ENCODE data around the gene AP1G2.
"Not testable (repeated sequence)": the region's sequence is repeated elsewhere in the genome, so short reads cannot be mapped to it uniquely, and the experiment has no call there.

The AP1G2 gene

DNA sequence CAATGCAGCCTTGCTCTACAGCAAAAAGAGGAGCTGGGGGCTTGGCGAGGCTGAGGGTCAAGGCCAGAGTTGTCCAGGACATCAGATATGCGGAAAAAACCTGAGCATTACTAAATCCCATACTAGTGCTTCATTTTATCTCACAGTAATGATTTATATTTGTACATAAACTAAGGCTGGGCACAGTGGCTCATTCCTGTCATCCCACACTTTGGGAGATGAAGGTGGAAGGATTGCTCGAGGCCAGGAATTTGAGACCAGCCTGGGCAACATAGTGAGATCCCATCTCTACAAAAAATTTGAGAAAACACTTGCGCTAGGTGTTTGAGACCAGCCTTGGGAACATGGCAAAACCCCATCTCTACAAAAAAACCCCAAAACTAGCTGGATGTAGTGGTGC, 22.6 kb upstream of the AP1G2 start:
- DNase-seq = no peak

DNA sequence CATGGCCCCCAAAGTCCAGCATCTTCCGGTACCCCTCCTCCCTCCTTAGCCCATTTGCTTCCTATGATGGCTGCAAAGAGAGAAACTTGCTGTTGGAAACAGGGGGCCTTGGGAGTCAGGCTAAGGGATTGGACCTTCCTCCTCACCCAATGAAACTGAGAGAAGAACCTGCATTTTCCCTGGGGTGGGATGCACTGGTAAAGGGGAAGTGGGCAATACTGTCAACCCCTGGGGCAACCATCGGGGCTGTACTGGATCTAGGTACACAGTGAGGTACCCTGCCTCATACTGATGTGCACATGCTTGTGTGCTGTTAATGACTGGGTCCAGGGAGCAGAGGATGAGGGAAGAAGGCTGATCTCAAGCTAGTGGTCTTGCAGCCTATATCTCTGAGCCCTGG, 22.0 kb upstream of the AP1G2 start:
- no peak for DNase-seq

DNA sequence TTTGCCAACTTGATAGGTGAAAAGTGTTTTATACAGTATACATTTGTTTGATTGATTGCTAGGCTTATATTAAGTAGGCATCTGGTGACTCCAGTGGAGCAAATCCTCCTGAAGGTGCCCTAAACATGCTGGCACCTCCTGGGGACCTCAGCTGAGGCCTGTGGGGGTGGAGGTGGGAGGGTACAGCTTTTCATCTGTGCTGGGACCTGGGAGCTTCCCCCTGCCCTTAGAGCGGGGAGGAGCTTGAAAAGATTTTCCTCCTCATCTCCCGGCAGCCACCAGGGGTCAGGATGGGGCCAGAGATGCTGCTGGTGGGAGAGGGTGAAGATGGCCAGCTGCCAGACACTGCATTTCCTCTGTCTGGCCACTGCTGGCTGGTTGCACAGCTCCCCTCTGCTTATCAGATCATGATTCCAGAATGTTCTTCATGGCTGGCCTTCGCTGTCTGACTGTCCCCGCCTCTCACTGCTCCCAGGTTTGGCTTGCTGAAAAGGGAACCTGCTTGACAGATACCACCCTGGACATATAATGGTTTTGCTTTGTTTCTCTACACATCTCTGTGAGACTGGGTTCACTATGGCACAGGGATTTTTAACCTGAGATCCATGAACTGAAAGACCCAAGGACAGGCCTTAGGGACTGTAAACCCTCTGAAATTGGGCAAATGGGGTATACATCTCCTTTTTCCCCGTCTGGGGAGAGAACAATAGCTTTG, 21.4 kb upstream of the AP1G2 start:
- DNase-seq = peak; percentile 84

DNA sequence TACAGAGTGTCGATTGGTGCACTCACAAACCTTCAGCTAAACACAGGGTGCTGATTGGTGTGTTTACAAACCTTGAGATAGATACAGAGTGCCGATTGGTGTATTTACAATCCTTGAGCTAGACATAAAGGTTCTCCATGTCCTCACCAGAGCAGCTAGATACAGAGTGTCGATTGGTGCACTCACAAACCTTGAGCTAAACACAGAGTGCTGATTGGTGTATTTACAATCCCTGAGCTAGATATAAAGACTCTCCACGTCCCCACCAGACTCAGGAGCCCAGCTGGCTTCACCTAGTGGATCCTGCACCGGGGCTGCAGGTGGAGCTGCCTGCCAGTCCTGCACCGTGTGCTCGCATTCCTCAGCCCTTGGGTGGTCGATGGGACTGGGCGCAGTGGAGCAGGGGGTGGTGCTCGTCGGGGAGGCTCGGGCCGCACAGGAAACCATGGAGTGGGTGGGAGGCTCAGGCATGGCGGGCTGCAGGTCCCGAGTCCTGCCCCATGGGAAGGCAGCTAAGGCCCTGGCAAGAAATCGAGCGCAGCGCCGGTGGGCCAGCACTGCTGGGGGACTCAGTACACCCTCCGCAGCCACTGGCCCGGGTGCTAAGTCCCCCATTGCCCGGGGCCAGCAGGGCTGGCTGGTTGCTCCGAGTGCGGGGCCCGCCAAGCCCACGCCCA, 17.1 kb upstream of the AP1G2 start:
- not testable (repeated sequence) for DNase-seq

DNA sequence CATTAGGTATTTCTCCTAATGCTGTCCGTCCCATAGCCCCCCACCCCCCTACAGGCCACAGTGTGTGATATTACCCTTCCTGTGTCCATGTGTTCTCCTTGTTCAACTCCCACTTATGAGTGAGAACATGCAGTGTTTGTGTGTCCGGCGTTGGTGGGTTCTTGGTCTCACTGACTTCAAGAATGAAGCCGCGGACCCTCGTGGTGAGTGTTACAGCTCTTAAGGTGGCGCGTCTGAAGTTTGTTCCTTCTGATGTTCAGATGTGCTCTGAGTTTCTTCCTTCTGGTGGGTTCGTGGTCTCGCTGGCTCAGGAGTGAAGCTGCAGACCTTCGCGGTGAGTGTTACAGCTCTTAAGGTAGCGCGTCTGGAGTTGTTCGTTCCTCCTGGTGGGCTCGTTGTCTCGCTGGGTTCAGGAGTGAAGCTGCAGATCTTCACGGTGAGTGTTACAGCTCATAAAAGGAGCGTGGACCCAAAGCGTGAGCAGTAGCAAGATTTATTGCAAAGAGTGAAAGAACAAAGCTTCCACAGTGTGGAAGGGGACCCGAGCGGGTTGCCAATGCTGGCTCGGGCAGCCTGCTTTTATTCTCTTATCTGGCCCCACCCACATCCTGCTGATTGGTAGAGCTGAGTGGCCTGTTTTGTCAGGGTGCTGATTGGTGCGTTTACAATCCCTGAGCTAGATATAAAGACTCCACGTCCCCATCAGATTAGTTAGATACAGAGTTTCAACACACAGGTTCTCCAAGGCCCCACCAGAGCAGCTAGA, 16.4 kb upstream of the AP1G2 start:
- DNase-seq = not testable (repeated sequence)

DNA sequence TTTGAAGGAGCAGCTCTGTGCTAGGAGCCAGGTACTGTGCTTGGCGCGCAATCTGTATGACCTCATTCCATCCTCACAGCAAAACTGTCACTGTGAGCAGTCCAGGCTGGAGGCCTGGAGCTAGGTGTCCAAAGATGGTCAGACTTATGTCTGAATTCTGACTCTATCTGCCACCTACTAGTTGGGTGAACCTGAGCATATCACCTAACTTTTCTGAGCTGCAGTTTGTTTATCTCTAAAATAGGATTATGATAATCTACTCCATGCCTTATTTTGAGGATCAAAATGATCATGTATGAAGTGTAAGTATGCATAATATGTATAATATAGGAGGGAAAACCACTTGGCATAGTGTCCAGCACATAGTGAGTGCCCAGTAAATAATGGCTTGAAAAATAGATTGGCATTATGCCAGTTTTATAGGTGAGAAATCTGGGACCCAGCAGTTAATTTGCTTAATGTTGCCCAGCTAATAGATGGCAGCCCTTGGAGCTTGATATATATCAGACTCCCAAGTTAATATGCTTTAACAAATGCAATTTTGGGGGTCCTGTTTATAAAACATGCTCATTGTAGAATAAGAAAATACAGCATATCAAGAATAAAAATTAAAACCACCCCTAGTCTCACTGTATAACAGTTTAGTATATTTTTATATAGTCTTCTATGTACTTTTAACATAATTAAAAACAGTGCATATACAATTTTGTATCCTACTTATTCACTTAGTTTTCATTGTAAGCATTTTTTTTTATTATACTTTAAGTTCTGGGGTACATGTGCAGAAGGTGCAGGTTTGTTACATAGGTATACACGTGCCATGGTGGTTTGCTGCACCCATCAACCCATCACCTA, 15.5 kb upstream of the AP1G2 start:
- no peak for DNase-seq

DNA sequence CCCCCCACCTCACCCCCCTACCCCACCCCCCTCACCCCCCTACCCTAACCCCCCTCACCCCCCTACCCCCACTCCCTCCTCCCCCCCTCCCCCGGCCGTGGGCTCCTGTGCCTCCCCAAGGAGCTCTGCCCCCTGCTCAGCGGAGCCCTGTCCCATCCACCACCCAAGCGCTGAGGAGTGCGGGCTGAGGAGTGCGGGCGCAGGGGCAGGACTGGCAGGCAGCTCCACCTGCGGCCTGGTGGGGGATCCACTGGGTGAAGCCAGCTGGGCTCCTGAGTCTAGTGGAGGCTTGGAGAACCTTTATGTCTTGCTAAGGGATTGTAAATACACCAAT, 13.3 kb upstream of the AP1G2 start:
- DNase-seq = no peak

DNA sequence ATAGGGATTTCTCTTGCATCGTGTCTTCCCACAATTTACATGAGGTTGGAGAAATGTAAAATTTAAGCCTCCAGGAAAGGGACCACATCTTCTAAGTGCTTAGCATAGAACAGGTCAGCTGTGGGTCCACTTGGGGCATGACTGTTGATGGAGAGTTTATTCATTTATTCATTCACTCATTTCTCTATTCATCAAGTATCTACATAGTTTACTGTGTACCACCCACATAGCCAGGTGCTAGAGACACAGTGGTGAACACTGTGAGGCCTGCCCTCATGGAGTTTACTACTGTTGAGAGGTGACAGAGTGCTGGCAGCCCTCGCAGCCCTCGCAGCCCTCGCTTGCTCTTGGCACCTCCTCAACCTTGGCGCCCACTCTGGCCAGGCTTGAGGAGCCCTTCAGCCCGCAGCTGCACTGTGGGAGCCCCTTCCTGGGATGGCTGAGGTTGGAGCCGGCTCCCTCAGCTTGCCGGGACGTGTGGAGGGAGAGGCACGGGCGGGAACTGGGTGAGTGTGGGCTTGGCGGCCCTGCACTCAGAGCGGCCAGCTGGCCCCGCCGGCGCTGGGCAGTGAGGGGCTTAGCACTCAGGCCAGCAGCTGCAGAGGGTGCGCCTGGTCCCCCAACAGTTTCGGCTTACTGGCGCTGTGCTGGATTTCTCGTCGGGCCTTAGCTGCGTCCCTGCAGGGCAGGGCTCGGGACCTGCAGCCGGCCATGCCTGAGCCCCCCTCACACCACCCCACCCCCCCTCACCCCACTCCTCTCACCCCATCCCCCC, 12.7 kb upstream of the AP1G2 start:
- no peak for DNase-seq

DNA sequence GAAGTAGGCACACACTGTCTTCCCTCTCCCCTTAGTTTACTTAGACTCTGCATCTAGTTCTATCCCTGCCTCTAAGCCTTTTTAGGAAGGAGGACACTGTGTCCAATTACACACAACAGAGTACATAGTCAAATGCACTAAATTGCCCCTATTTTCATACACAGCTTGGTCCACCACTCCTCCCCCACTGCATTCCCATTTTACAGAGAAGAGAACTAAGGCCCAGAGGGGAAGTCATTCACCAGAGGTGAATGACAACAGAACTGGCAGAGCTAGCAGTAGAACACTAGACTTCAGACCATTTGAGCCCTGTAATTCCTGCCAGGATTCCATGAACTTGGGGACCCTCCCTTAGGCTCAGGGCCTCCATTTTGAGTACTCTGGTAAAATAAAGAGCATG, 12.1 kb upstream of the AP1G2 start:
- no peak for DNase-seq

DNA sequence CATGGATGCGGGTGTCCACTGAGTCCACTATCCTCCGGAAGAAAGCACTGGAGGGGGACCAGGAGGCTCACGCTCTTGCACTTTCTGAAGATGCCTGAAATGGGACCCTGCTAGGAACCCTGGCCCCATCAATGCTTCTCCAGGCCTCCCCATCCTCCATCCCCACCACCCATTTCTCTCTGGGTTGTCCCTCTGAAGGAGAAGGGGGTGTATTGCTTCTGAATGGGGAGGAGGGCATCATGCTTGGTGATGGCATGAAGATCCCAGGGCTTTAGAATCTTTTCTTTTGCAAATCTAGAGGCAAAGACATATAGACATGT, 11.7 kb upstream of the AP1G2 start:
- DNase-seq = no peak

DNA sequence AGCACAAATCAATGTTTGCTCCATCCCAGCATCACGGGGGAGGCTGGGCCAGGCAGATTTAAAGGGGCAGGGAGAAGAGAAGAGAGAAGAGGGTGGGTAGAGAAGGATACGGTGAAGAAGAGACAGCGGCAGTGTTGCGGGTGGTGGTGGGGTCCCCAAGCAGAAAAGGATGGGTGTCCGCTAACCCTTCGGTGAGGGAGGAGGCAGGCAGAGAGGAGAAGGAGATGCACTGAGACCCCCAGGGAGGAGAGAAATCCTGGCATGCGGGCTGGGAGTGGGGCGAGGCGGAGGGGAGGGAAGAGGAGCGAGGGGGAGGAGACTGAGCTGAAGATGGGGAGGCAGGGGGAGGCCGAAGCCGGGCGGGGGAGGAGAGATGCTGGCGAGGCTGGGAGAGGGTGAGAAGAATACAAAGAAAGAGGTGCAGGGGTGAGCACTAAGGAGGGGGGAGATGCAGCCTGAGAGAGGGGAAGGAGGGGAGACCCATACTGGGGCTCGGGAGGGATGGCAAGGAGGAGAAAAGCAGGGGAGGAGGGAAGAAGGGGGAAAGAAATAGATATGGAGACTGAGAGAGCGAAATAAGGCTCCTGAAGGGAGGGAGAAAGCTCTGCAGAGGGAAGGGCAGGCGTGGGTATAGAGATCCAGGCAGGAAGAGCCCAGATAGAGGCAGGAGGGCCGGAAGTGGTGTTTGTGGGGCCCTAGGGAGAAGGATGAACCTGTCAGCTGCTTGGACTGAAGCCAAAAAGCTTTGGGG, 11.1 kb upstream of the AP1G2 start, which contains the start of gene JPH4:
Gene JPH4, minus strand, starts transcription at position 231 of the 751 bp plus-strand sequence. CDS start 1,337 bp downstream, outside the sequence.
- DNase-seq = peak; percentile 80

DNA sequence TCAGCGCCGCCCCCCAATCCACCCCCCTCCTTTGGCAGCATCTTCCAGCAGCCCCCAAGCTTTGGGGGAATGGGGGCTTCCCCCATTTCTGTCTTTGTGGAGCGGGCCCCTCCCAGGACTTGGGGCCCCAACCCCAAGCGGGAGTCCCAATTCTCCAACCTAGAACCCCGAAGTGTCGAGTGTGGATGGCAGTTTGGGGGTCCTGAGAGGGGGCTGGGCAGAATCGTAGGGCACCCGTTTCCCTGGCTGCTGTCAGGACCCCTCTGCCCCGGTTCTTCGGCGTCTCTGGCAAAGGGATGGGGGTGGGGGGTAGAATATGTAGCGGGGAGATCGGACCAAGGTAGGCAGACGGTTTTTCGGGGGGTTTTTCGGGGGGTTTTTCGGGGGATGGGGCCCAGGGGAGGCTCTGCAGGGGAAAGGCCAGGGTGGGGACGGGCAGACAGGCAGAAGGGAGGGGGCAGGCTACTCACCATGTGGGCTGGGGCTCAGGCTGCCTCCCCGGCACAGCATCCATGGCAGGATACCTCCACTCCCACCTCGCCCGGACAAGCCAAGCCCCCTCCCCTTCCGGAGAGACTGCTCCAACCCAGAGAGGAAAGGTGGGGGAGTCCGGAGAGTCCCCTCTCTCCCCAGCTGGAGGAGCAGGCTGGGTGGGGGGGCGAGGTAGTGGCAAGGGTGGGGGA, 10.3 kb upstream of the AP1G2 start:
- DNase-seq = peak; percentile 21

DNA sequence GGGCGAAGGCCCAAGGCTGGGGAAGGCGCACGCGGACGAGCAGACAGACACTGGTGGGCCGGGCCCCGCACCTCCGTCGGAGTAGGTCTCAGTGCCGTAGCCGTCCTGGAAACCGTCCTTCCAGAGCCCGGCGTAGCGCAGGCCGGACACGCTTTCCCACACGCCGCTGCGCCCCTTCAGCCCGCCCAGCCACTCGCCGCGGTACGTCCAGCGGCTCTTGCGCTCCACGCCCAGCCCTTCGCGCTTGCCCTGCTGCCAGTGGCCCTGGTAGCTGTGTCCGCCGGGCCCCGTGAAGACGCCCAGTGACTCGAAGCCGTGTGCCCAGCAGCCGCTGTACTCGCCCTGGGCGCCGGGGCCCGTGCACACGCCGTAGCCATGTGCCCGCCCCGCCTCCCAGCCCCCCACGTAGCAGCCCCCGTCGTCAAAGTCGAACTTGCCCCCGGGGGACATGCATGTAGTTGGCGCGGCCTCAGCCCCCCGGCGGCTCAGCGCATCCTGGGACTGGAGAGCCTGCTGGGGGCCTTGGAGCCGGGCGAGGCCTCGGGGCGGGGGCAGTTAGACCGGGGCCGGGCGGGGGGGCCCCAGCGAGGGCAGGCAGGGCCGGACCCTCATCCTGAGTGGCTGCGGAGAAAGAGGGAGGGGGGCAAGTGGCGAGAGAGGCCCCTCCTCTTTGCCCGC, 9.6 kb upstream of the AP1G2 start:
- peak; percentile 49 for DNase-seq

DNA sequence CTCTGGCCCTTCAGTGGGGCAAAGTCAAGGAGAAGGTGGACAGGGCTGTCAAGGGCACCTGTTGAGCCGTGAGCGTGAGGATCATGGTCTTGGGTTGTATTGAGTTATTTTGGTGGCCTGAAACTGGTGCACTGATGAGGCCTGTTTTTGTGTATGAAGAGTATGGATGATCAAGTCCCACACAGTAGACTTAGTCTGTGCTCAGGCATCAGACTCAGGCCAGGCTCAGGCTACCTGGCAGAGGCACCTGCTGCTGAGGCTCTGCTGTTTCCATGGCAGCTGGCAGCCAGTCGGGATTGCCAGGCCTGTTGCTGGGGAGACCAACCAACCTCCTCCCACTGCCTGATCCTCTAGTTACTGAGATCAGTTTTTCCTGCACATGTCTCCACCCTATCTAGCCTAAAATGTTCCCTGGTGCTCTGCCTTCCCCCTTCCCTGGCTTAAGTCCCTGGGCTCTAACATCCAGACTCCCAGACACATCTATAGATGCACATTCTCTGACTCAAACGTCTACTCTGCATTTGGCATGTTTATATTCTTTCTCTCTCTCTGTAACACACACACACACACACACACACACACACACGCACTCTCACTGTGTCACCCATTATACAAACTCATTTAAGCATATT, 5.9 kb upstream of the AP1G2 start:
- DNase-seq = no peak

DNA sequence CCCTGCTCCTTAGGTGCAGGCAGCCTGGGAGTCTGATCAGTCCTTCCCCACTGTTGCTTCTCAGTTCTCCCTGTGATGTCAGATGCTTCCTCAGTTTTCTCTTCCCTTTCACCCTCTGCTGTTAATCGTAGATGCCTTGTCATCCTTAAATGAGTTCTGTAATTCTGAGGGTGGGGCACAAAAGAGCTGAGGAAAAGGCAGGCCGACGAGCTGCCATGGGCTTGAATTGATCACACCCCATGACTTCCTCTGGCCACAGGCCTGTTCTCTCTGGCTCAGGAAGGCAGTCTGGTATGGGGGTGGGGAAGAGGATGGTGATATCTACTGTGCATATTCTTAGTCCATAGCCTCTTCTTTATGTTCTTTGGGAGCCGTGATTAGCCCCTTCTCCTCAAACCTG, 5.2 kb upstream of the AP1G2 start:
- DNase-seq = no peak

DNA sequence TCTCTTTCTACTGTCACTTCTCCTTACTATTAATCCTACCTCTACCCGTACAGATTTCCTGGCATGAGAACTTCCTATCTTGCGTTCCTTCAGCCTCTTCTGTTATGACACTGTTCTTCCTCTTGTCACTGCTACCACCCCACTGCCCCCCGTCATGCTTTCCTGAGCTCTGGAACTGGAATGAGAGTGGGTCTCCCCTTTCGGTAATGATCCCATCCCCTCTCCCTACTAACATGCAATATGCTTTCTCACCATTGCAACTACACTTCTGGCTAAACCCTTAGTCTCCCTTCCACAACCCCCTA, 4.9 kb upstream of the AP1G2 start:
- DNase-seq = no peak

DNA sequence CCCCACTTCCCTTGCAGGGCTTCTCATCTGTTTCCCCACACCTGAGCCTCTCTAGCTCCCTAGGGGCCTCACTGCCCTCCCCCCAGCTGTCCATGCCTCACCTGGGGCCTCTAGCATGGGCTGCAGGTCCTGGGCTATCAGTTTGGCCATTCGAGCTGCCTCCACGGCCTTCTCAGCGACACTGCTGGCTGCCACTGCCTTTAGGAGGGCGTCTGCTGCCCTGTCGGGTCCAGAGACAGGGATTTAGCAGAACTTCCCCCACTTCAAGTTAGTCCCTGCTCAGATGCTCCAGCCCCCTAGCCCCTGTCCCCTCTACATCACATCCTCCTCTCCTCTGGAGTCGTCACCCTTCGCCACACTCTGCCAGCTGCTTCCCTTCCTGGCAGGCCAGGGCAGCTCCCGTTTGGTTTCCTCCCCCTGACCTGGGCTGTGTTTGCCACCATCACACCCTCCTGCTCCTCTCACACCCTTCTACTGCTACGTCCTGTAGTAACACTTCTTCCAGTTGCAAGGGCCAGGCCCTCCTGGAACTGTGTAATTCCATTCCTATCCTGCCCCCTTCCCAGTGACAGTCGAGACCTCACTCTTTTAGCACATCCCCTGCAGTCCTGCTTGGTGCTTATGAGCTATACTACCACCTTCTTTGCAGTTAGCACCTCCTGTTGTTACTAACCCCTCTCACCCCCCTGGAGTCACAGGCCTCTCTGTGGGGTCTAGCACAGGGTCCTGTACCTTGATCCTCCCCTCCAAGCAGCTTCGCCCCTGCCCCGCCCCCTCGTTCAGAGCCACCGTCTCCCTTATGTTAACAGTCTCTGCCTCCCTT, 4.3 kb upstream of the AP1G2 start:
- DNase-seq = no peak

DNA sequence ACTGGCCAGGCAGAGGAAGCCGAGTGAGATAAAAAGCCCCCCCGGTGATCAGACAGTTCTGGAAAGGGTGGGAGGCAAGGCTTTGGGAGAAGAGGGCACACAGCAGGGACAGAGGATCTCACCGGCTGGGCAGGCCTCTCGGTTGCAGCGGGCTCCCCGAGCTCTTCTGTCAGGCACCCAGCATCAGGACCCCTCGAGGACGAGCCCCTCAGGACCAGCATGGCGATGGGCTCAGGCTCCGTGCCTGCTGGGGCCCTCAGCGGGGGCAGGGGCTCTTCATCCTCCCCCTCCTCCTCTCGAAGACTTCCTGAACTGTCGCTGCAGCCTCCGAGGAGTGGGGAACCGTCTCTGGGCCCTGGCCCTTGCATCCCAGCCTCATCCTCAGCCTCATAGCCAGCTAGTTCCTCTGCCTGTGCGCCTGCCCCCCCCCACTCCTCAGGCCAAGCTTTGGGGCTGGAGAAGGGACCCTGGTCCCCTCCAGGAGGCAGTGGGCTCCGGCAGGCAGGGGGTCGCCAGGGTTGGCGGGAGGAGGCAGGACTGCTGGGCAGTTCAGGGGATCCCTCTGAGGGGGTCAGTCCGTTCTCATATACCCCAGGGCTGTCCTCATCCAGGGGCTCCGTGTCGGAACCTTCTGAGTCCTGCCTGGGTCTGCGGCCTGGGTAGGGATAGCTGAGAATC, 3.4 kb upstream of the AP1G2 start:
- no peak for DNase-seq

Measured in NCI-H2227 treated with DMSO at 0.1 percent for 48 hours (cell line).